ENCODE results near the gene UBE2H. TPM values are rescaled to one million over a fixed set of nuclear protein-coding genes. Genes with fewer than 3 reads are reported as not detected.
A peak's percentile ranks its signal among the peaks of the same experiment; 100 is the strongest.
"Not testable (repeated sequence)": the region's sequence is repeated elsewhere in the genome, so short reads cannot be mapped to it uniquely, and the experiment has no call there.

Gene UBE2H
- total RNA-seq, 1 donor from 2014 or later: 101 TPM

GRCh38 chr7:129843365-129843898 is 109.3 kb downstream of the UBE2H start:
- no peak for DNase-seq

GRCh38 chr7:129841465-129841864 is 111.3 kb downstream of the UBE2H start:
- no peak for DNase-seq

- no peak for DNase-seq
Observed at GRCh38 chr7:129840757-129841156, 112.0 kb downstream of the UBE2H start.

- no peak for DNase-seq
Observed at GRCh38 chr7:129836983-129837382, 115.8 kb downstream of the UBE2H start.

GRCh38 chr7:129835569-129835968 is 117.2 kb downstream of the UBE2H start:
- no peak for DNase-seq

- DNase-seq: not testable (repeated sequence)
Observed at GRCh38 chr7:129833353-129833752, 119.4 kb downstream of the UBE2H start.

GRCh38 chr7:129832701-129833227 is 120.0 kb downstream of the UBE2H start:
- DNase-seq: no peak

- DNase-seq: no peak
Observed at GRCh38 chr7:129832282-129832681, 120.5 kb downstream of the UBE2H start.

- peak; percentile 73 for DNase-seq
Observed at GRCh38 chr7:129831424-129832058, 121.2 kb downstream of the UBE2H start.

- no peak for DNase-seq
Observed at GRCh38 chr7:129830949-129831348, 121.8 kb downstream of the UBE2H start.

GRCh38 chr7:129829737-129830631 is 122.8 kb downstream of the UBE2H start:
- DNase-seq: peak; percentile 94

- no peak for DNase-seq
Observed at GRCh38 chr7:129828989-129829736, 123.6 kb downstream of the UBE2H start.

- DNase-seq: no peak
Observed at GRCh38 chr7:129828078-129828762, 124.5 kb downstream of the UBE2H start.

- no peak for DNase-seq
Observed at GRCh38 chr7:129827467-129827990, 125.2 kb downstream of the UBE2H start.

- not testable (repeated sequence) for DNase-seq
Observed at GRCh38 chr7:129826895-129827294, 125.9 kb downstream of the UBE2H start.

GRCh38 chr7:129825209-129825970 is 127.4 kb downstream of the UBE2H start:
- DNase-seq: peak; percentile 93

- no peak for DNase-seq
Observed at GRCh38 chr7:129824291-129825208, 128.2 kb downstream of the UBE2H start.

- not testable (repeated sequence) for DNase-seq
Observed at GRCh38 chr7:129823143-129823542, 129.6 kb downstream of the UBE2H start.

- DNase-seq: peak; percentile 74
Observed at GRCh38 chr7:129821476-129821875, 131.3 kb downstream of the UBE2H start.

All from tongue (tissue), 2 donors.